KBM-7 (cell line): ENCODE data around the gene ADARB2.

ENCODE experiments used
- DNase-seq: peaks from one replicate; pipeline ENCODE4 v3.0.0-alpha.2; 2015
- in situ Hi-C: fragments of 300-500 bp; cut with MboI; formaldehyde crosslinking; loops from 2 replicates; pipeline ENCODE4 v1.14.3; 2020; ENCODE audit warnings: low sequenced_read_pairs, low pct_unique_long_range_greater_than_20kb, mixed read lengths

ADARB2 gene

DNA sequence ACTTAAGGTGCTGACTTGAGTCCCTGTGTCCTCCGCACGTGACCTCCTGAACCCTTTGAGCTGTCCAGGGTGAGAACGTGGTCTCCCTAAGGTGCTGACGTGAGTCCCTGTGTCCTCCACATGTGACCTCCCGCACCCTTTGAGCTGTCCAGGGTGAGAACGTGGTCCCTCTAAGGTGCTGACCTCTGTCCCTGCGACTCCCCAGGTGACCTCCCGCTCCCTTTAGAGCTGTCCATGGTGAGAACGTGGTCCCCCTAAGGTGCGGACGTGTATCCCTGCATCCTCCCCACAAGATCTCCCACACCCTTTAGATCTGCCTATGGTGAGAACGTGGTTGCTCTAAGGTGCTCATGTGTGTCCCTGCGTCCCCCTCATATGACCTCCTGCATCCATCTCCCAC lies 174.3 kb downstream of the ADARB2 start:
- in situ Hi-C loops: no loop called here

DNA sequence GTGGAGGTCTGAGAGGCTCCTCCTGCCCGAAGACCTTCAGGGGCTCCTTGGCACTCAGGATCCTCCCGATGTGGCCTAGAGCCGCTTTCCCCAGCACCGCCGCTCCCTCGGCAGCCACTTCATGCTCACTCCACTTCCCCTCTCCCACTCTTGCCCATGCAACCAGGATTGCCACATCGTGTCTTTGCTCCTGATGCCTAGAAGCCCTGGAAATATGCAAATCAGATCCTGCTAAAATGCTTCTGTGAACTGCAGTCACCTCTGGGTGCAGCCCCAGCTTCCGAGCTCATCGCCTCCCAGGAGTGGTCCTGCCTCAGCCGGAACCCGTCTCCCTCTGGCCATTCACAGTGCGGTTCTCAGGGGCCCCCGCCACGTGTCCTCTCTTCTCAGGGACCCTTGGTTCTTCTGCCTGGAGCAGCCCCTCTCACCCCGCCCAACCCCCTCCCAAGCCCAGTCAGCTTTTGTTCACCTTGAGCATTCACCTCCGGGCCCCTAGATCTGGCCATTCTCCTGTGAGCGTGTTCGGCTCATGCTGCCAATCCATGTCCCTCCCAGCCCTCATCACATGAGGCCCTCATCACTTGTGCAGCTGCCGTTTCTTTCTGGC lies 175.5 kb downstream of the ADARB2 start:
- in situ Hi-C loops: no loop called here
- DNase-seq: no peak

More for the DNA sequence above, 174.3 kb downstream of the ADARB2 start:
- DNase-seq: no peak

DNA sequence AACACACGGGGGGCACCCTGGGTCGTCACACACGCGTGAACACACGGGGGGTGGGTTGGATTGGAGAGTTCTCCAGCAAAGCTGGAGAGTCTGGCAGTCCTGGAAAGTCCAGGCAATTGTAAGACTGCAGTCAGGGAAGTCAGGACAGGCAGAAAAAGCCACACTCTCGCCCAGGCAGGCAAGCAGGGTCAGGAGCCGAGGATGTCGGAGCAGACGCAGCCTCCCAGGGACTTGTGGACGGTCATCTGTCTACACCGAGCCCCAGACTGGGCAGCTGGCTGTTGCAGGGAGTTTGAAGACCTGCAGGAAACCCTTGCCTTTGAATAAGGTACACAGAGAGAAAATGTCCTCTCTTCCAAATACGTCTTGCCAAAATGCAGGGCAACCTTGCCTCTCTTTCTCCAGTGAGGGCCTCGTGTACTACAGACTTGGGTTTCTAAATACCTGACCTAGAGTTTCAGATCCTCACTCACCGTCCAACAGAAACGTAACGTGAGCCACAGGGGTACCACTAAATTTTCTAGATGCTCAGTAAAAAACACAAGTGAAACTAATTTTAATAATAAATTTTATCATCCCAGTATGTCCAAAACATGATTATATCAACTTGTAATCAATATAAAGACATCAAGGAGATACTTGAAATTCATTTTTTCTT lies 176.7 kb downstream of the ADARB2 start:
- in situ Hi-C loops: no loop called here
- DNase-seq: no peak

DNA sequence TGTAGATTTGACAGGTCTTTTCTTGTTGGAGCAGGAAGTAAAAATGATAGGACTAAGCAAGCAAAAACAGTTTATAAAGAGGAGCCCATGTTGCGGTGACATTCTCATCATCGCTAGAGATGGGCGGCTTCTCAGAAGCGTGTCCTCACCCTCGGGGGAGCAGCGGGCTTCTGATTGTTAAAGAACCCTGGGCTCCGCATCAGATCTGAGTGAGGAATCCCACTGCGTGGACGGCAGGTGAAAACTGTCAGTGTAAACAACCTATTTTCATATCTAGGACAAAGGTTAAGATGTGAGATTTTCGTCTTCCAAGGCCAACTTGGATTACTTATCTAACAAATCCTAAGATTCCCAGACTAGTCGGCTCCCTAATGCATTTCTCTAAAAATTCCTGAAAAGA lies 177.6 kb downstream of the ADARB2 start:
- no peak for DNase-seq
- in situ Hi-C loops: no loop called here

DNA sequence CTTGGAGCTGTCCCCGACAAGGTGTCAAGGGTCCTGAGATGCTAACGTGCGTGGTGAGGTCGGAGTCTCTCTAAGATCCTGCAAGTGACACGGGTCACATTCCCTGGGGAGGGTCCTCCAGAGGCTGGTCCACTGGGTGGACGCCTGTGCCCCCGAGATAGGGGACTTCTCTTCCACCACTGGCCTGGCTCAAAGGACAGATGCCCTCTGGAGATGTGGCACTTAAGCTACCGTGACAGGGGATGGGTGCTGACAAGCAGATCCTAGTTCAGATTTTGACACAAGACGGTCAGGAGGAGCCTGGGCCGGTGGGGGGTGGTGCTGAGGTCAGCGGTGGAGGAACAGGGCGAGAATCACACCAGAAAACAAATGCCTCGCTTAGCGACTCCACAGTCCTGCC lies 178.0 kb downstream of the ADARB2 start:
- in situ Hi-C loops: no loop called here
- DNase-seq: no peak

DNA sequence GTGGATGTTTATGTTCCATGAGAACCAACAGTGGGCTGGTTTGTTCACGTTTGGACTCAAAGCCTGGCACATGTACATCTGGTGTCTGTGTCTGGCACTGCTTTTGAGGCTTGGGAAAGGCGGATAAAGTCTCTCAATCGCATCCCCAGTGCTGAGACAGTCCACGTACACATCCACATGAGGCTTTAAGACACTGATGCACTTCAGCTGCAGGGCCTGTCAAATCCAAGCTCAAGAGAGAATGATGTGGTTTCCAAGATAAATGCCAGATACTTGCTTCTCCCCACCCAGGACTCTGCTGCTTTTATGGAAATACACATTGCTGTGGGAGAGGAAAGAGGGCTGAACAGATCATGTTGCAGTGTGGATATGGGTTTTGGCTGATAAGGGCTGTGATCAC lies 178.4 kb downstream of the ADARB2 start:
- no peak for DNase-seq
- in situ Hi-C loops: no loop called here

DNA sequence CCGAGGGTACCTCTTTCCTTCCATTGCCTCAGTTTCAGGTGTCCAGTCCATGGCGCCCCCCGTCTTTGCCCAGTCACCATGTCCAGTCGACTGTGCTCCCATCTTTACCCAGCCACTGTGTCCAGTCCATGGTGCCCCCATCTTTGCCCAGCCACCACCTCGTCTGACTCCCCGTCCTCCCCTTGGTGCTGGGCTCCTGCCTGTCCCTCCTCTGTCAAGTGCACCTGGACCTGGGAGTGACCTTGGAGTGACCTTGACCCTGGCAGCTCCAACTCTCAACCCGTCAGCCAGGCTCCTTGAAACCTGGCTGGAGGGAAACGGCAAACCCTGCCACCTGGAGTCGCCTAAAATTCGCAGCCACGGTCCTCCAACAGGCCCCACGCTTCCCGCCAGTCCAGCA lies 180.2 kb downstream of the ADARB2 start:
- no peak for DNase-seq
- in situ Hi-C loops: no loop called here

DNA sequence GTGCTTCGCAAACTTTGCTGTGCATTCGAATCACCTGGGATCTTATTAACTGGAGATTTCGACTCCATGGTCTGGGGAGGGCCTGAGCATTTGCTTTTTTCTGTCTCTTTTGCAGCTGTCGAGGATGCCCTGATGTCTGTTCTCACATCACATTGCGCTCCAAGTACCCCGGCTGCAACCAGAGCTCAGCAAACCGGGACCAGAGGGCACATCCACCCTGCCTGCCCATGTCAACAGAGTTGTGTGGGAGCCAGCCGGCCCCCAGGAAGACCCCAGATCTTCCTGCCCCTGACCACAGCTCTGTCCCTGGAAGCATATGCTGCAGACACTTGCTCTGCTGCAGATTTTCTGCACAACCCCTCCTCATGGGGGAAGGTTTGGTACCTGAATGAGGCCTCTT lies 180.8 kb downstream of the ADARB2 start:
- in situ Hi-C loops: no loop called here
- DNase-seq: no peak

DNA sequence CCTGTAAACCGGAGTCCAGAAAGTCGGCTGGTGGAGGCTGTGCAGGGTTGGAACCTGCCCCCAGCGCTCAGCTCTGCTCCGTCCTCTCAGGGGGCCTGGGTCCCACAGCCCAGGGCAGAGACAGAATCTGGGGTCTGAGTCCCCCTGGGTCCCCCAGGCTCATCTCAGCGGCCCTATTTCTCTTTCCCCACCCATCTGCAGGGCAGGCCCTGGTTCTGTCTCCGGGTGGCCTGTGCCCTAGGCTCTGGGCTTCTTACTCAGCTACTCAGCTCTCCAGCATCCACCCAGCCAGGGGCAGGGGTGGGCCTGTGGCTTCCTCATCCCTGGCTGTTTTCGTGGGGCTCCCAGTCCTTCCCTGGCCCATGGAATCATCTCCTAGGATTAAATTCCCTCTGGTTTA lies 183.4 kb downstream of the ADARB2 start:
- in situ Hi-C loops: no loop called here

DNA sequence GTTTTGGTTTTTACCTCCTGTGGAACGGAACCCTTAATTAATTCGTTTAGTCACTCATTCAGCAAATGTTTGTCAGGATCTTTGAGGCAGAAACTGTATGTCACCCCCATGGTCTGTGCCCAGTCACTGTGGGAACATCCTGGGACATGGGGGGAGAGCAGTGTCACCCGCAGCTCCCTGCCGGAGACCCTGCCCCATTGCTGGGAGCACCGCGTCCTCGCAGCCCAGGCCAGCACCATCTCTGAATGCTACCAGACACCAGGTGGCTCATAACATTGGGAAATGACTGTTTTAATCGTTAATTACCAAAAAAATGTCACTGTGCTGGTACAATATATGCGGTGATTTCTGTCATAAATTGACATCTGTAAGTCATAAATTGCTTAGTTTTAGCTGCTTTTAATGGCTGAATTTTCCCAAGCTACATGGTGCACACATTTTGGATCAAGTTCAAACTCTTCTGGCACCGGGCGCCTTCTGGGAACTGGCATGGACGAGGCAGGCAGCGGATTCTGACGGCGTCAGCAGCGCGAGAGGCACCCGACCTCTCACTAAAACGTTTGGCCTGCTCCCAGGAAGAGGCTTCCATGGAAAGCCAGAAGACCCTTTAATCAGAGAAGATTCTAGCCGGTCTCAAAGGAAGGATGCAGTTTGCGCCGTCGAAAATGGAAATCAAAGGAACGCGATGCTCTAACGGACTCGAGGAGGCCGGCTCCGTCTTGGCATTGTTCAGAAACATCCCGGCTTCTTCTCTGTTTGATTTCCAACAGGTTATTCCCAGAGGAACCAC lies 184.2 kb downstream of the ADARB2 start:
- in situ Hi-C loops: no loop called here
- DNase-seq: no peak

More for the DNA sequence above, 183.4 kb downstream of the ADARB2 start:
- no peak for DNase-seq

DNA sequence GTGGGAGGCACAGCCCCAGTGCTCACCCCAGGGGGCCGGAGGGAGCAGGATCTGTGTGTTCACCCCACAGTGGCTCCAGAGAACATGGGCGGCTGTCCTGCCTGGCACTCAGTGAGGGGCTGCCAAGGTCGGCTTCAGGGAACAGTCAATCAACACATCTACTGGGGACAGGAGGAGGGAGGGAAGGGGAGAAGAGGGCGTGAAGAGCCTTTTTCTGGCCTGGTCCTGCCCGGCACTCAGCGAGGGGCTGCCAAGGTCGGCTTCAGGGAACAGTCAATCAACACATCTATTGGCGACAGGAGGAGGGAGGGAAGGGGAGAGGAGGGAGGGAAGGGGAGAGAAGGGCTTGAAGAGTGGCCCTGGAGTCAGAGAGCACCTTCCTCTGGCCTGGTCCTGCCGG lies 184.9 kb downstream of the ADARB2 start:
- in situ Hi-C loops: no loop called here
- DNase-seq: no peak

DNA sequence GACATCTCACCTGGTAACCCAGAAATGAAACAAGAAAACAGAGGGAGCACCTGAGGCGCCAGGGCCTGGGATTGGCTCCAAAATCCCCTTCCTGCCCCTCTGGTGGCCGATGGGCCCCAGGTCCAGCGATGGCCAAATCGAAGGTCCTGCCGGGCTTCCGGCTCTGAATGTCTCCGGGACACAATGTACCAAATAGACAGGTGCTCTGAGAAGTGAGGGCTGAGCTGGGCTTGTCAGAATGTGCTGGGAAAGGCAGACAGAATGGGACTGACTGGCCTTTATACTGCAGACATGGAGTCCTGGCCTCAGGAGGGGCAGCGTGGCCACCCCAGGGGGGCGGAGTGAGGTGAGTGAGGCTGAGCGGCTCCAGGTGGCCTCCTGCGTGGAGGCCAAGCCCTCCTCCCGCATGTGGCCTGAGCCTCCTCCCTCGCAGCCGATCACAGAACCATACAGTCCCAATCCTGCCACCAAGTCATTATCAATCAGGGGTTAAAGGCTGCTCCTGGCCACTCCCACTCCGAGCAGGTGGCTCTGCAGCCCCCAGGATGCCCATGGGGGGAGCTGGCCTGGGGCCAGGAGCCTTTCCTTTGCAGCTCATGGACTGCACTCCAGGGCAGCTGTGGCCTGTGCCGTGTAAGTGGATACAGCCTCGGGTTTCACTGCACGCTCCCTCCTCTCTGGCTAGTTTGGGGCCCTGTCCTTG lies 185.5 kb downstream of the ADARB2 start:
- in situ Hi-C loops: no loop called here
- DNase-seq: no peak

DNA sequence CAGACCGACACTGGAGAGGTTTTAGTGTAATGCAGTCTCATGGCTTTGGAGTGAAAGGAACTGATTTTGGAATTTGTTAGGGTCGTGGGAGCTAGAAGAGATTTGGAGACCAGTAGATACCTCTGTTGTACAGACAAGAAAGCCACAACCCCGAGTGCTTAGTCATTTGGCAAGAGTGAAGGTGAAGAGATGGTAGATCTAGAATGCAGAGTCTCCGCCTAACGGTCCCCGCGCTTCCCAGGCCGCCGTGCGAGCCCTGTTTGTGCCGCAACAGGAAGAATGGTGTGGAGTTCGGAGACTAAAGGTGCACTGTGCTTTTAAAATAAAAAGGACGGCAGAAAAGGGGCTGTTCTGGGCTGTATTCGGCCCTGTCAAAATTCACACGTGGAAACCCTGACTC lies 186.7 kb downstream of the ADARB2 start:
- DNase-seq: no peak
- in situ Hi-C loops: no loop called here

DNA sequence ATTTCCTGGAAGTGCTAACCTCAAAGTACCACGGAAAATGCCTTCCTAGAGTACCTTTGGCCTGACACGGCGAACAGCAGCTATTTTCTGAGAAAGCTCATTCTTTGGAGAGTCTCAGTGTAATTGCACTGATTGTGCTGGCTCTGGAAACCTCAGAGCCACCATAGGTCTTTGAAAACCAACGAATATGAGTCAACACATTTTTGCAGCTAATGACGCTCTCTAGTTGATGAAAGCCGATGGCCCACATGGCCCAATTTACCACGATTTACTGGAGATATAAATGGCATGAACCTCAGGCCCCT lies 187.1 kb downstream of the ADARB2 start:
- in situ Hi-C loops: no loop called here
- DNase-seq: no peak

DNA sequence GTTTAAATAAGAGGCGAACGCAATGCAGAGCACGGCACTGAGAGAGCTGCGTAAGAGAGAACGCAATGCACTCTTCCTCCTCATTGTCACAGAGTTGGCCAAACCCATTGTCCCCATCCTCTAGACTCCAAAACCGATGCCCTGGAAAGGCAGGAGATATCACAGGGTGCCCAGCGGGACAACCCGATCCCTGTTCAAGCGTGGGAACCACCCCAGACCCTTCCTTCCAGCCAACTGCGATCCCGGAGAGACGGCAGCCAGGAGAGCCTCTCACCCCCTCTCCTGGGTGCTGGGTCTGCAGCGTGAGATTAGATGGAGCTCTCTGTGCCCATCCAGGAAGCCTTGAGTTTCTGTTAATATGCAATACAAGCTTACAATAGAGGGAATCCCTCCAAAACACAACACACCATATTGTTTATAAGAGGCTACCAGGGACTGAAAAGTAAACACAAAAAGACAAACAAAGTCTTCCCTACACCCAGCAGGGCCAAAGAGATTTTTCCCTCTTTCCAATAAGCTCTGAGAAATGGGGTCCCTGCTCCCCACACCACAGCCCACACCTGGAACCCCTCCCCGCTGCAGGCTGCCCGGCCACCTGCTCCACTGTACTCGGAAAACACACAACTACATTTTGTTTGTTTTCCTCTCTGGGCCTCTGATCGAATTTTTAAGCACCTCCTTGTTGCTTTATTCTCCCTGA lies 187.6 kb downstream of the ADARB2 start:
- in situ Hi-C loops: no loop called here
- no peak for DNase-seq

DNA sequence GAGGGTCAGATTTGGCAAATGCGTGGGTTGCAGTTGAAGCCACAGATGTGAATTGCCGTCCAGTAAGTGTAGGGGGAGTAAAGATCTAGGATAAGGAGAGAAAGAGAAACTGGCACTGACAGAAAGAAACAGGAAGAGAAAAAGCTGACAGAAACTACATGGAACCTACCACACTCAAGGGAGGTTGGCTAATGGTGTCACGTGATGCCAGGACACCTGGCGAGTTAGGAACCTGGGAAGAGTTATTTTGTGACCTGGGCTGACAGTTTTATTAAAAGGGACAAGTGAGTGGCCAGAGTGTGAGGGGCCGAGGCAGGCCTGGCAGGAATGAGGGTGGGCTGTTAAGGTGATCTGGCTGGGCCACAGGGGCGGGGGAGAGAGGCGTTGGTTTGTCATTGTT lies 188.7 kb downstream of the ADARB2 start:
- DNase-seq: no peak
- in situ Hi-C loops: no loop called here

DNA sequence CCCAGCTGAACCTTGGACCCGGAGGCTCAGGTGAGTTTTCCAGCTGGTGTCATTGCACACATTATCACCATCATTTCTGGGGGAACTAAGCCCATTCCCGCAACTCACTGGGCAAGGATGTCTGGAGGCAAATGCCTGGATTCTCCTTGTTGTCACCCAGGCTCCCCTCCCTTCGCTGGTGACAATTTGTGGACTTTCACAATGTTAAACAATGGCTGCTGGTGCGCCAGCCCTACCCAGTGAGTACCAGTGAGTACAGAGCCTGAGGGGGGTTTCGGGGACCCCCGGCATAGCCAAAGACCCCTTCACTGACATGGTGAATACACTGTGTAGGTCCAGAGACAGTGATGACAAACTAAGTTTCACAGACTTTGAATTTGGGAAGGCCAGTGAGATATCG lies 189.2 kb downstream of the ADARB2 start:
- in situ Hi-C loops: no loop called here

DNA sequence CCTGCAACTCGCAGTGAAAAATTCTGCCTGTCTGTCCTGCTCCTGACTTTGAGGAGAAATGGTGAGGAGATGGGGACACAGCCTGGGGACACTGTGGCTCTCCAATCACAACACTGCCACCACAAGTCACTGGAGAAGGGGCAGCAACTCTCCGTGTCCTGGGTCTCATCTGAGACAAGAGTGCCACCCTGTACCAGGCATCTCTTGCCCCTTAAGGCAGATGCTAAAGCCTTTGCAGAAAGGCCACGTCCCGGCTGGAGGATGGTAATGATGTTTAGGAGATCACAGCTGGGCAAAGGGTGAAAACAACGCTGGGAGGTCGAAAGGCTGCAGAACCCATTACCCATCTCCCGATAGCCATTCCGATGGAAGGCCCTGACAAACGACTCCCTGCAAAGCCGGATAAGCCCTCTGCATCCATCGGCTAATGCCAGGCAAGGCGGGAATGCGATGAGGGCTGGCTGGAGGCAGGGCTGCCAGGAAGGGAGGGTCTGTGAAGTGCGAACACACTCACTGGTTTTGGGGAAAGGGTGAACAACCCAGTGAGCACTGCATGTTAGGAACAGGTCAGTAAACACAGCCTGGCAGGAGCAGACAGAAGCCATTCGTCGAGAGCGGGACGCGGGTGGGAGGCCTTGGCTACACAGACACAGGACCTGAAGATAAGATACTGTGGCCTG lies 190.8 kb downstream of the ADARB2 start:
- no peak for DNase-seq
- in situ Hi-C loops: no loop called here

More for the DNA sequence above, 189.2 kb downstream of the ADARB2 start:
- DNase-seq: no peak

DNA sequence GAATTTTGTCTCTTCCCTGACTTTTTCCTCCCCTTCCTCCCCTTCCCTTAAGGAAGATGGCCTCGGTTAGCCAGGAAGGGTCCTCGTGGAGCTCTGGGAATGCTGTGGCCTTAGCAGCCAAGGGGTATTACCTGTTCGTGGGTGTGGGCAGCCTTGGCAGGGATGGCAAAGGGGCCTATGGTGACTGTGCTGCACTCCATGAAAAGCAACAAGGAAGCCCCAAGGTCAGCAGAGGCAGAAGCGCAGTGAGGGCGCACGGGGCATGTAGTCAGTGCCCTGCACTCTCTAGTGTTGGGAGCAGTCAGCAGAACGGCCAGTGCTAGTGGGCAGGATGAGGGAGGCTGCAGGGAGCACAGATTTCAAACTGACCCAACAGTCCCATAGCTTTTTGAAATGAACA lies 191.8 kb downstream of the ADARB2 start:
- in situ Hi-C loops: no loop called here

More for the DNA sequence above, 191.8 kb downstream of the ADARB2 start:
- DNase-seq: no peak
